T47D (cell line): ENCODE measurements around the gene BTBD19.

Experiments used
- DNase-seq, 2 experiments: peaks; one replicate each; pipeline versions ENCODE4 v3.0.0 to v3.0.0-alpha.2; 2011 to 2012; ENCODE audit warnings: low read depth in 1 of 2, low spot score in 1 of 2
- JUND ChIP-seq: IDR thresholded peaks from 2 replicates; pipeline ENCODE4 v1.6.1; 2012; ENCODE audit warnings: low read depth
- in situ Hi-C: cut with HindIII; loops from 2 replicates; pipeline ENCODE4 v1.10.0; 2016; ENCODE audit warnings: low sequenced_read_pairs, low pct_unique_long_range_greater_than_20kb

BTBD19 gene

DNA sequence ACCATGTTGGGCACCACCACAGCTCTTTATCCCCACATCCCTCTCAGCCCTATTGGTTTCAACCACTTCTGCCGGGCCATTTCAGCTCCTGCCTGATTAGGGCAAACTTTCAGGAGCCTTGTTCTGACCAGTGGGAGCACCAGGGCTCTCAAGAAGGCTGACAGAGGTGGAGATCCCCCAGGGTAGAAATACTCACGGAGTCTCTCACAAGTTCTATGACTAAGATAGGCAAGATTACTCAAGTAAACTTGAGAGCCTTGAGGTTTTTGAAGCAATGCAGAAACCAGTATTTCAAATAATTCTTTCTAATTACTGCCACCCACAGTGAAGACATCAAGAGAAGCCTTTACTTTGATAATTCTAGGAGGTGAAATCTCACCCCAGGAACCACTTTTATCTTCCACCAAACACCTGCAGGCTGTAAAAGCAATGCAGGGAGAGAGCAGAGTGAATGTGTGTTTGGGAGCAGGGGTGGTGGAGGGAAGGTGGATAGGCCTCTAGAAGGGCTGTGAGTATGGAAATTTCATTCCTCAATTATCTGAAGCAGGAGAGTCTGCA, 41.3 kb downstream of the BTBD19 start:
- in situ Hi-C loops: no loop called here
- TF ChIP-seq JUND: no peak
- no peak for DNase-seq

- in situ Hi-C loops: no loop called here
- no peak for DNase-seq
- no peak for TF ChIP-seq JUND
These were observed 43.0 kb downstream of the BTBD19 start for GRCh38 chr1:44851308-44851707.

DNA sequence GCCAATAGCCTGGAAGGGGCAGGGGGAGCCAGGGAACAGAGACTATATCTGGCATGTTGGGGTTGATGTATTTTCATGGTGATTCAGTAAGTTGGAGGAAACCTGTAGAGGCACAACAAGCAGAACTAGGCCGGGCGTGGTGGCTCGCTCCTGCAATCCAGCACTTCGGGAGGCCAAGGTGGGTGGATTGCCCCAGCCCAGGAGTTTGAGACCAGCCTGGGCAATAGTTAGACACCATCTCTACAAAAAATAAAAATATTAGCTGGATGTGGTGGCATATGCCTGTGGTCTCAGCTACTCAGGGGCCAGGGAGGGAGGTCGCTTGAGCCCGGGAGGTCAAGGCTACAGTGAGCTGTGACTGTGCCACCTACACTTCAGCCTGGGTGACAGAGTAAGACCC, 44.9 kb downstream of the BTBD19 start:
- in situ Hi-C loops: no loop called here
- TF ChIP-seq JUND: no peak
- no peak for DNase-seq

DNA sequence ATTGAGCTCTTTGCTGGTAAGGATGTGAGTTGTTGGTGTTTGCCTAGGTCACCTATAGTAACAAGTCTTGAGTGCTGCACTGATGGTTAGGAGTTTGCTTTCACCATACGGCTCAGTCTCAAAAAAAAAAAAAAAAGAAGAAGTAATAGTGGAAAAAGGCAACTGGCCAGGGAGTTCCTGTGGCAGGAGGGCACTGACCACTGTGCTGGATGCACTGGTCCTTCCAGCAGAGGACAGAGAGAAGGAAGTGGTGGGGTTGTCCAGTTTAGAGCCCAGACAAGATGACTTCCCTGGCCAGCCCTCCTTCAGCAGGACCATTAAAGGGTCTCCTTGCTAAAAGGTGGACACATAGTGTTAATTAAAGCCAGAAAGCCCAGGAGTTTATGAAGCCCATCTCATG, 46.6 kb downstream of the BTBD19 start:
- no peak for TF ChIP-seq JUND
- no peak for DNase-seq
- in situ Hi-C loops: no loop called here

DNA sequence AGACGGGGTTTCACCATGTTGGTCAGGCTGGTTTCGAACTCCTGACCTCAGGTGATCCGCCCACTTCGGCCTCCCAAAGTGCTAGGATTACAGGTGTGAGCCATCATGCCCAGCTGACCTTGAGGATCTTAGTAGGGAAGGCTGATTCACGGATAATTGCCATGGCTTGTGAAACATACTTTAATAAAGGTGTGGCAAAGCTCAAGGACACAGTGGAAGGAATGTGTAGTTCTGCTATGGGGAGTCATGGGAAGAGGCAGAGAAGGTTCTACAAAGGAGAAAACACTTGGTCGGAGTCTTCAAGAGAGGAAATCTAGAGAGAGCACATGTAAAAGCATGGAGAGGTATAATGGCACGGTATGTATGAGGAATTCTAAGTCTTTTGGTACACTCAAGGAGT, 47.4 kb downstream of the BTBD19 start:
- TF ChIP-seq JUND: no peak
- in situ Hi-C loops: no loop called here

GRCh38 chr1:44857446-44857845, 49.1 kb downstream of the BTBD19 start:
- TF ChIP-seq JUND: no peak
- DNase-seq: no peak
- in situ Hi-C loops: no loop called here

More for the DNA sequence above, 47.4 kb downstream of the BTBD19 start:
- no peak for DNase-seq

GRCh38 chr1:44860331-44860730, 52.0 kb downstream of the BTBD19 start:
- no peak for TF ChIP-seq JUND
- no peak for DNase-seq
- in situ Hi-C loops: no loop called here

GRCh38 chr1:44860891-44861425, 52.6 kb downstream of the BTBD19 start:
- in situ Hi-C loops: no loop called here
- DNase-seq: no peak
- no peak for TF ChIP-seq JUND

DNA sequence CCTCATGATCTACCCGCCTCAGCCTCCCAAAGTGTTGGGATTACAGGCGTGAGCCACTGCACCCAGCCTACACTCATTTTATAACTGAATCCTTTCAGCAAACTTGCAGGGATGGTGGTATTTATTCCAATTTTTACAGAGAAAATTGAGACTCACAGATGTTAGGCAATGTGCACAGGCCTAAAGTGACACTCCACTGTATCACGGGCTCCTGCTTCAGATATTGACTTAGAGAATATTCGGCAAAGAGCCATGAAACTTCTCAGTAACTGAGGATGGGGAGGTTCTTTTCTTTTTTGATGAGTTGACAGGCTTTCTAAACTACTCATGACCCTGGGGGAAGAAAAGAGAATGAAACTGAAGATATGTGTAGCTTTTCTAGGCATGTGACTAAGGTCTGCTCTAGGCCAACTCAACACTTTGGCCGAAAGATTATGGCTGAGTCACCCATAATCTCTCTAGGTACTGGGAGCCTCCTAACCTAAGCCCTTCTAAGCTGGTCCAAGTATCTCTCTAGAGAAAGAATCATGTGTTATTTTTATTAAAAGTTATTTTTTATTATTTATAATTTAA, 54.6 kb downstream of the BTBD19 start:
- DNase-seq: no peak
- TF ChIP-seq JUND: no peak
- in situ Hi-C loops: no loop called here
